GM19238 (cell line): ENCODE results near the gene HLA-B.
A peak's percentile ranks its signal among the peaks of the same experiment; 100 is the strongest.

ENCODE experiments used
- DNase-seq: peaks from one replicate; pipeline ENCODE4 v3.0.0; 2011; ENCODE audit warnings: low spot score; ENCODE audit not compliant: insufficient read length

HLA-B gene

DNA sequence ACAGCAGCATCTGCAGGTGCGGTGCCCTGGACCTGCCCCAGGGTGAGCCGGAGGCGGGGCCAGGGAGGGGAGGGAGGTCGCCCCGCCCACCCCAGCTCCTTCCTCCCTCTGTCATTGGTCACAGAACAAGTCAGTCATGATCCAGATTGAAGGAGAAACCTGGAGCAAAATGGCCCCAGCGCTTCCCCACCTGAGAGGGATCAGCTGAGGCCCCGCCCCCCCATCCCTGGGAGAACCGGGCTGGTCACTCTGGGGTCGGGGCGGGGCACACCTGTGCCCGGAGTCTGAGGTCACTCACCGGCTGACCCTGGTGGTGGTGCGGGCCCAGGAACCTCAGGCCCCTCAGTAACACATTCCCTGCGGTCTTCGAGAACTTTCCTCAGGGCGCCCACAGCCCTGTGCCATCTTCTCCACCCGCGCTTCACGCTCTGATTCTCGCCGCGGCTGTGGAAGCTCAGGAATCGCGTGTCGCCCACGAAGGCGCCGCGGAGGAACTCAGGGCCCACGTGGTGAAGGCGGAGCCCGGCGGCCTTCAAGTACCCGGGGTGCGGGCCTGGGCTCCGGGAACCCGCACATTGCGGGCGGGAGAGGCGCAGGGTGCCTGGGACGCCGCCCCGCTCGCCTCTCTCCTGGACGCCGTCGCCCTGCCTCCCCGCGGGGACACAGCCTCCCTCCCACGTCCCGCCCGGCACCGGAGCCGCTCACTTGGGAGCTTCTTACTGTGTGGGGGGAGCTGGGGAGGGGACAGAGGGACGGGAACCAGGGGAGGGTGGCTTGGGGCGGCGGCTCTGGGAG is 48.7 kb downstream of the HLA-B start:
- DNase-seq: peak; percentile 18

DNA sequence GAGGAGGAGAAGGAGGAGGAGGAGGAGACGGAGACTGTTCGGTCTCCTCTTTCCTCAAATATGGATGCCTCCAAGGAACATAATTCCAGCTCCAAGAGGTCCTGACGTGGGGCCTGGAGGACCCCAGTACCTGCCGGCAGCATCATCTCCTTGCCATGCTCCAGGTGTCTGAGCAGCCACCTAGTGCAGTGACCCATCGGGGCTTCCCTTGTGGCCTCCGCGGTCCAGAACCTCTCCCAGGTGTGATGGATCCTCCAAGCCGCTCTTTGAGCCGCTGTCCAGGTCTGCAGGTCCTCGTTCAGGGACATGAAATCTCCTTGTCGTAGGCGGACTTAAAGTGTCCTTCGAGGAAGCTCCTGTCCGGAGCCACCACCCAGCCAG is 49.3 kb downstream of the HLA-B start:
- no peak for DNase-seq

DNA sequence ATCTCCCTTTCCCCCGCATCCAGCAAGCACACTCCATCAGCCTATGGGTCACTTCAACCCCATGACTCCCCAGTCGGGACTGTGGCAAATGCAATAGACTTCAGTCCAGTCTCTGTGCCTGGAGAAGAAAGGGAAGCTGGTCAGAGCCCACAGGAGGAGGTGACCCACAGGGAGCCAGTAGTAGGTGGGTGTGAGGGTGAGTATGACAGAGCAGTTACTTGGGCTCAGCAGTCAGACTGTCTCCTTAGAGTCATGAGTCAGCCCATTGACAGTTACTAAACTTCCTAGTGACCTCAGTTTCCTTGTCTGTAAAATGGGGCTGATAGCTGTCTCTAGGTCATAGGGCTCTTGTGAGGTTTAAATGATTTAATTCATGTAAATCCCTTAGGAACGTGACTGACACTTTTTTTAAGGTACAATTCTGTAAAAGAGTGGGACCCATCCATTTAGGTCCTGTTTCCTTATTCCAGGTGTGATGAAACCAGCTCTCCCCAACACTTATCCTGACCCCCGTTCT is 51.2 kb downstream of the HLA-B start:
- no peak for DNase-seq

DNA sequence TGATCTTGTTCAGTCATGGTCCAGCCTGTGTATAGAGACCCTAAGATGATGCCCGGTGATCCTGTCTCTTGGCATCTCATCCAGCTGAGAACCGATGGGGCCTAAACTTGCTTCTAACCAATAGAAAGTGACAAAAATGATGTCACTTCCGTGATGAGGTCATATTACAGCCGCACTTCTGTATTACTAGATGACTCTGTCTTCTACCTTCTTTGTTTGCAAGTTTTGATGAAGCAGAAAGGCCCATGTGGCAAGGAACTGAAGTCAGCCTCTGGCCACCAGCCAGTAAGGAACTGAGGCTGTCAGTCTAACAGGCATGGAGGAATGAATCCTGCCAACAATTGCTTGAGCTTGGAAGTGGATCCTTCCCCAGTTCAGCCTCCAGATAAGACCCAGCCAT is 52.3 kb downstream of the HLA-B start:
- no peak for DNase-seq
